Activated T-helper 17 cell treated with anti-CD3 and anti-CD28 coated beads, Interleukin-2, amount 50 U/mL, for 72 hours (primary cell): ENCODE measurements around the gene EXOC3L2. TPM values are rescaled to one million over a fixed set of nuclear protein-coding genes. Genes with fewer than 3 reads are reported as not detected.

Source experiments
- ATAC-seq: fragments of 150-1000 bp; cut with Tn5 transposase; replicated peaks from 2 replicates; pipeline ENCODE4 v1.10.0; 2021; ENCODE audit warnings: mild to moderate bottlenecking, moderate library complexity
- H3K27ac Mint-ChIP-seq: one replicate; pipeline ENCODE4 v1.8.0; 2022; ENCODE audit warnings: mixed read lengths
- H3K27me3 Mint-ChIP-seq: one replicate; pipeline ENCODE4 v1.8.0; 2022; ENCODE audit warnings: mixed read lengths
- H3K36me3 Mint-ChIP-seq: one replicate; pipeline ENCODE4 v1.8.0; 2022; ENCODE audit warnings: low read depth, mild to moderate bottlenecking, mixed read lengths
- H3K4me1 Mint-ChIP-seq: one replicate; pipeline ENCODE4 v1.8.0; 2022; ENCODE audit warnings: mixed read lengths
- H3K4me3 Mint-ChIP-seq: one replicate; pipeline ENCODE4 v1.8.0; 2022; ENCODE audit warnings: mild to moderate bottlenecking, mixed read lengths
- H3K9me3 Mint-ChIP-seq: one replicate; pipeline ENCODE4 v1.8.0; 2022; ENCODE audit warnings: mixed read lengths
- total RNA-seq, 2 donors: library from RNA; stranded (reverse); gene quantifications; one replicate each; pipeline ENCODE4 v1.2.3, GENCODE V29; 2022

Gene EXOC3L2
- total RNA-seq, 2 donors from 2014 or later = not detected

GRCh38 chr19:45172173-45172572, 73.0 kb downstream of the EXOC3L2 start:
- Mint-ChIP-seq H3K27ac (peak overlapping the region; percentile 99), H3K4me3 (peak overlapping the region; percentile 85), H3K36me3 (no peaks in the 10 kb centered on the region), H3K4me1 (peaks cover 11% of the 10 kb centered on the region), H3K9me3 (no peaks in the 10 kb centered on the region), H3K27me3 (no peaks in the 10 kb centered on the region)
- ATAC-seq = peak; percentile 24

DNA sequence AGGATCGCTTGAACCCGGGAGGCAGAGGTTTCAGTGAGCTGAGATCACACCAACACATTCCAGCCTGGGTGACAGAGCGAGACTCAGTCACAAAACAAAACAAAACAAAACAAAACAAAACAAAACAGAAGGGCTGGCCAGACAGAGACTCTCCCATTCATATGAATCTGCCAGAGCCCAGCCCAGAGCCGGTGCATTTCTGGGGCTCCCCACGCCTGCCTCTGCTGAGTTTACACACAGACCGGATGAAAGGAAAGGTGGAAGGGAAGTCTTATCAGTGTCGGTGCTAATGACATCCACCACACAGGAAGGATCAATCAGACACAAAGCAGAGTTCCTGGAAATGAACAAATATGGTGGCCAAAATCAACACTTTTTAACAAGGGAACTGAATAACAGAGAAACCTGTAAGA, 74.0 kb downstream of the EXOC3L2 start:
- Mint-ChIP-seq H3K27ac (peak overlapping the region; percentile 99), H3K36me3 (no peaks in the 10 kb centered on the region), H3K27me3 (no peaks in the 10 kb centered on the region), H3K9me3 (no peaks in the 10 kb centered on the region), H3K4me3 (peak overlapping the region; percentile 85), H3K4me1 (peaks cover 14% of the 10 kb centered on the region)
- ATAC-seq = peak; percentile 96

GRCh38 chr19:45170146-45171106, 74.8 kb downstream of the EXOC3L2 start:
- Mint-ChIP-seq H3K27me3 (no peaks in the 10 kb centered on the region), H3K4me3 (peak overlapping the region; percentile 85), H3K9me3 (no peaks in the 10 kb centered on the region), H3K4me1 (peaks cover 12% of the 10 kb centered on the region), H3K36me3 (no peaks in the 10 kb centered on the region), H3K27ac (peak overlapping the region; percentile 99)
- no peak for ATAC-seq

DNA sequence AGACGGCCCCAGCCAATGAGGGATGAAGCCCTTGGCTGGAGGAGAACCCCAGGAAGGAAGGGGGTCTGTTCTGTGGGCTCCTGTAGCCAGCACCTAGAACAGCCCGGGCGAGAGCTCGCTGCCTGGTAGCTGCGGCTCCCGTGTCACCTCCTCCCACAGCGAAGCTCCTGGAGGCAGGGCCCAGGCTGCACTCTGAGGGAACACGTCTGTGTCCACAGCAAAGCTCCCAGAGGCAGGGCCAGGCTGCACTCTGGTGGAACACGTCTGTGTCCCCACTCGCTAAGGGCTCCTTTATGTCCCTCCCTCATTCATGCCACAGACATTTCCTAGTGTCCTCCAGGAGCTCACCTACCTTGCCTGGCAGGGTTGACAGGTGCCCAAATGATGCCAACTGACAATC, 75.6 kb downstream of the EXOC3L2 start:
- Mint-ChIP-seq H3K4me1 (peaks cover 10% of the 10 kb centered on the region), H3K9me3 (no peaks in the 10 kb centered on the region), H3K4me3 (peak overlapping the region; percentile 85), H3K27me3 (no peaks in the 10 kb centered on the region), H3K36me3 (no peaks in the 10 kb centered on the region), H3K27ac (no peak overlapping the region)
- ATAC-seq = no peak

- no peaks in the 10 kb centered on the region for H3K36me3 Mint-ChIP-seq
- no peak for ATAC-seq
- H3K9me3 Mint-ChIP-seq = no peaks in the 10 kb centered on the region
- H3K4me3 Mint-ChIP-seq = no peak overlapping the region
- H3K27me3 Mint-ChIP-seq = no peaks in the 10 kb centered on the region
- peaks cover 14% of the 10 kb centered on the region for H3K4me1 Mint-ChIP-seq
- H3K27ac Mint-ChIP-seq = no peak overlapping the region
These were observed 76.3 kb downstream of the EXOC3L2 start for GRCh38 chr19:45168767-45169351.

GRCh38 chr19:45166723-45167252, 78.4 kb downstream of the EXOC3L2 start:
- no peaks in the 10 kb centered on the region for H3K36me3 Mint-ChIP-seq
- no peaks in the 10 kb centered on the region for H3K9me3 Mint-ChIP-seq
- H3K4me1 Mint-ChIP-seq = peaks cover 17% of the 10 kb centered on the region
- no peak overlapping the region for H3K4me3 Mint-ChIP-seq
- H3K27ac Mint-ChIP-seq = peak overlapping the region; percentile 58
- ATAC-seq = no peak
- no peaks in the 10 kb centered on the region for H3K27me3 Mint-ChIP-seq

DNA sequence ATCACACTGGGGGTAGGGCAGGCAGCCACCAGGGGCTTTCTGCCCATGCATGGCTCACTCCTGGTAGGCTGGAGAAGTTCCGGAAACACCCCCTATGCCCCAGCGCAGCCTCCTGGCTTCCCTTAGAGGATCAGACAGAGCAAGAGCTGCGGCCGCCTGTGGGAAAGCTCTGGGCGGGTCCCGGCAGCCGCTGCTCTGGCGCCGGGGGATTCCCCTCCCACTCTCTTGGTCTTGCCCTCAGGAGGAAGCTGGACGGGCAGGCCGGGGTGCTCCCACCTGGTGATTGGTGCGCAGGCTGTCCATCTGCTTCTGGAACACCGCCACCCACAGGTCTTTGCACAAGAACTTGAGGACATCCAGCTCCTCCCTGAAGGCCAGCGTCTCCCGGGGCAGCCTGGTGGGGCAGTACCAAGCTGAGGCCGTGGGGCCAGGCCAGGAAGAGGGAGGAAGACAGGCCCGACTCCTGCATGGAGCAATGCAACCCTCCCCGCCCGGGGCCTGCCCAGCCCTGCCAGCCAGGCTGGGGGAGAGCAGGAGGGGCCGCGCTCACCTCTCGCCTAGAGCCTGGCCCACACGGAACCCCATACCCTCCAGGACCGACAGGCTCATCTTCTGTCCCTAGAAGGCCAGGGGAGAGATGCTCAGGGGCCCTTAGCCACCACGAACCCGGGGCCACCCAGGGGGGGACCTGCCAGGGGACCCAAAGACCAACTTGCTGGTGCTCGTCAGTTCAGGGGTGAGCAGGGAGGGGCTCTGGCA, 80.5 kb downstream of the EXOC3L2 start:
- H3K9me3 Mint-ChIP-seq = no peaks in the 10 kb centered on the region
- peak overlapping the region; percentile 52 for H3K4me3 Mint-ChIP-seq
- H3K27me3 Mint-ChIP-seq = no peaks in the 10 kb centered on the region
- peaks cover 11% of the 10 kb centered on the region for H3K4me1 Mint-ChIP-seq
- H3K27ac Mint-ChIP-seq = peak overlapping the region; percentile 72
- no peaks in the 10 kb centered on the region for H3K36me3 Mint-ChIP-seq
- ATAC-seq = peak; percentile 95

DNA sequence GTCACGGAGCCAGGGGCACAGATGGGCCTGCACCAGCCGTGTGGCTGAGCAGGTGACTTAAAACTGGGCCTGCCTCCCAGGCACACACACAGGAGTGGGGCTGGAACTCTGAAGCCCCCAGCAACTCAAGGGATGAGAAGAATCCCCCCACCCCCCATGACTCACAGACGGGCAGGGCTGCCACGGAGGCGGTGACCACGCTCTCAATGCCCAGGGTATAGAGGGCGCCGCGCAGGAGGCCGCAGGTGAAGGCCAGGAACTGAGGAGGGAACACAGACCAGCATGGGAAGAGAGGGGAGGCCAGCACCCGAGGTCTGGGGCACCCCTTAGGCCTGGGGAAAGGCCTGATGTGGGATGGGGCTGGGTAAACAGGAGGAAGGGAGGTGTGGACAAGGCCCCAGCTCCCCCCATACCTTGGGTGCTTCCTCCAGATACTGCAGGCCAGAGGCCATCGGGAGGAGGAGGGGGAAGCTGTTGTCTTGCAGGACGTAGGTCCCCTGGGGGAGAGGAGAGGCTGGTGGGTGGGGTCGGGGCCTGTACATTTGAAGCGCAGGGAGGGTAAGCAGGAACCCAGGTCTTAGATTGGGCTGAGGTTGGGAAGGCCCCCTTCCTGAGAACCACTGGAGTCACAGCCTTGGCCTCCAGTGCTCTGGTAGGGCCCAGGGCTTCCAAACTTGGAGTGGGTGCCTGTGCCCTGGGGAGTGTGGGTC, 81.3 kb downstream of the EXOC3L2 start:
- H3K4me3 Mint-ChIP-seq = peak overlapping the region; percentile 52
- H3K36me3 Mint-ChIP-seq = no peaks in the 10 kb centered on the region
- no peaks in the 10 kb centered on the region for H3K9me3 Mint-ChIP-seq
- ATAC-seq = no peak
- no peaks in the 10 kb centered on the region for H3K27me3 Mint-ChIP-seq
- H3K4me1 Mint-ChIP-seq = peaks cover 11% of the 10 kb centered on the region
- H3K27ac Mint-ChIP-seq = peak overlapping the region; percentile 72

DNA sequence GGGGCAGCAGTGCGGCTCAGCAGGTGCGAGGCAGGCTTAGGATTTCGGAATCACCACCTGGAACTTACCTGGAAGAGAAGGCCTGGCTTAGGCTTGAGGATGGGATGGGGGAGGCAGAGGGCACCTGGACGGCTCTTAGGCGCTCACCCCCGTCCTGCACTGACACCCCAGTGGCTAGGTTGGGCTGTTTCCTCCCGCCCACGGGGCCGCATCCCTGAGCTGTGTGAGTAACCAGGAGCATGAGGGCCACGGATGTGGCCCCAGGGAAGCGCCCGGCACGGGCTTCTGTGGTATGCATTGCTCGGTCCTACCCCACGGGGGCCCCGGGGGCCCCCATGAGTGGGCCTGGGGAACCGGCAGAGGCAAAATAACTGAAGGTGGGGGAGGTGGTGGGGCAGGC, 82.1 kb downstream of the EXOC3L2 start:
- H3K4me3 Mint-ChIP-seq = peak overlapping the region; percentile 52
- no peak for ATAC-seq
- no peaks in the 10 kb centered on the region for H3K36me3 Mint-ChIP-seq
- no peak overlapping the region for H3K27ac Mint-ChIP-seq
- peaks cover under 1% of the 10 kb centered on the region for H3K27me3 Mint-ChIP-seq
- no peaks in the 10 kb centered on the region for H3K9me3 Mint-ChIP-seq
- H3K4me1 Mint-ChIP-seq = peaks cover 11% of the 10 kb centered on the region

DNA sequence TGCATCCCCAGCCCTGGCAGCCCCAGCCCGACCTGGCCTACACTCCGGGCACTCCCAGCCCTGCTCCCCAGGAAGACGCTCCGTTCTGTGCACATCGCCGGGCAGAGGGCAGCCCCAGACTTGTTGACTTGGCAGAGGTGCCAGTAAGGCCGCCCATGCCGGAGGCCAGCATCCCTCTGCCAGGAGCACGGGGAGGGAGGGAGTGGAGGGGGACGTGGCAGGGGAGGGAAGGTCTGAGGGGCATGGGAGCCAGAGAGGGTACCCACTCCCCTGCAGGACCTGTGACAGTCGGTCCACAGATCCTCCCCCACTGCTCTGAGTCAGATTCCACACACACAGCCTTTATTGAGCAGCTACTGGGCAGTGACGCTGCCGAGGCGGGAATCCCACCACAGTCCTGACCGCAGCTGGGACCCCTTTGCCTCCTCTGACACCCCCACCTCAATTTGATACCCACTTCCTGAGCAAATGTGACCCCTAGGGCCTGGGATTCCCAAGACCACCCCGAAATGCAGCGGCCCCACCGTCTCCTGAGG, 82.5 kb downstream of the EXOC3L2 start:
- no peak for ATAC-seq
- Mint-ChIP-seq H3K27me3 (peaks cover 3% of the 10 kb centered on the region), H3K27ac (no peak overlapping the region), H3K4me1 (peaks cover 15% of the 10 kb centered on the region), H3K4me3 (no peak overlapping the region), H3K9me3 (no peaks in the 10 kb centered on the region), H3K36me3 (no peaks in the 10 kb centered on the region)

Other genes starting within 250 kb of the EXOC3L2 start
- gene RELB, start 243.9 kb downstream of the EXOC3L2 start, total RNA-seq = 10 to 100 TPM; 41.4 to 52.0 TPM
- 10 to 100 TPM; 87.5 TPM for gene CLASRP, start 206.4 kb downstream of the EXOC3L2 start, total RNA-seq
- gene ZNF296, start 168.9 kb downstream of the EXOC3L2 start, total RNA-seq = 10 to 100 TPM in 1 of 2 donors, 1 to 10 TPM in 1; 6.7 to 11.6 TPM
- 10 to 100 TPM; 56.9 to 57.2 TPM for gene GEMIN7, start 166.1 kb downstream of the EXOC3L2 start, total RNA-seq
- gene PPP1R37, start 152.2 kb downstream of the EXOC3L2 start, total RNA-seq = 10 to 100 TPM; 19.8 to 27.7 TPM
- under 1 TPM; 0.06 to 0.40 TPM for gene NKPD1, start 84.4 kb downstream of the EXOC3L2 start, total RNA-seq
- gene TRAPPC6A, start 67.2 kb downstream of the EXOC3L2 start, total RNA-seq = 10 to 100 TPM; 12.9 to 32.1 TPM
- 10 to 100 TPM; 13.9 to 16.7 TPM for gene BLOC1S3, start 66.6 kb downstream of the EXOC3L2 start, total RNA-seq
- 10 to 100 TPM; 21.8 to 26.6 TPM for gene MARK4, start 5.9 kb upstream of the EXOC3L2 start, total RNA-seq
- gene CKM, start 77.5 kb upstream of the EXOC3L2 start, total RNA-seq = not detected
- under 1 TPM in 1 of 2 donors, not detected in 1; 0.24 TPM for gene KLC3, start 95.3 kb upstream of the EXOC3L2 start, total RNA-seq
- 10 to 100 TPM; 15.9 to 31.6 TPM for gene ERCC2, start 125.2 kb upstream of the EXOC3L2 start, total RNA-seq
- 10 to 100 TPM; 21.0 to 66.8 TPM for gene PPP1R13L, start 159.7 kb upstream of the EXOC3L2 start, total RNA-seq
- 10 to 100 TPM; 11.2 to 23.6 TPM for gene POLR1G, start 161.2 kb upstream of the EXOC3L2 start, total RNA-seq
- gene ERCC1, start 178.5 kb upstream of the EXOC3L2 start, total RNA-seq = 10 to 100 TPM; 27.6 to 33.2 TPM
- 10 to 100 TPM; 20.7 to 39.2 TPM for gene FOSB, start 222.6 kb upstream of the EXOC3L2 start, total RNA-seq